Large intestine (tissue), 3 donors: ENCODE results near the gene TMEM132E. TPM values are rescaled to one million over a fixed set of nuclear protein-coding genes. Genes with fewer than 3 reads are reported as not detected.

Experiments used
- DNase-seq, 2 donors: peaks; one replicate each; pipeline versions ENCODE4 v3.0.0 to v3.0.0-alpha.2; 2013
- H3K27ac ChIP-seq: one replicate; pipeline ENCODE4 v1.5.1; 2013; ENCODE audit warnings: low read length
- H3K27me3 ChIP-seq: 2 replicates; pipeline ENCODE4 v1.6.1; 2013; ENCODE audit warnings: low read length; ENCODE audit not compliant: control insufficient read depth, insufficient read depth
- H3K36me3 ChIP-seq: 2 replicates; pipeline ENCODE4 v1.6.1; 2013; ENCODE audit warnings: low read length; ENCODE audit not compliant: control insufficient read depth, insufficient read depth
- H3K4me1 ChIP-seq: one replicate; pipeline ENCODE4 v1.6.1; 2013; ENCODE audit warnings: low read length; ENCODE audit not compliant: control insufficient read depth, insufficient read depth
- H3K4me3 ChIP-seq: one replicate; pipeline ENCODE4 v1.5.1; 2013; ENCODE audit warnings: low read length
- H3K9me3 ChIP-seq: one replicate; pipeline ENCODE4 v1.6.1; 2013; ENCODE audit warnings: mild to moderate bottlenecking, low read depth, low read length, moderate library complexity; ENCODE audit not compliant: control insufficient read depth
- WGBS: methylation state at CpG from one replicate; pipeline ENCODE4 v1.1.5; 2013; ENCODE audit warnings: low lambda C conversion rate; ENCODE audit not compliant: insufficient coverage; 5-methylcytosine and 5-hydroxymethylcytosine counted together
- polyA plus RNA-seq: library from polyadenylated mRNA; unstranded; fragments of 120-200 nt; gene quantifications from one replicate; pipeline ENCODE4 v1.2.1, GENCODE V29; 2013

Gene TMEM132E
- polyA plus RNA-seq, 1 donor, result 0.61 TPM

GRCh38 chr17:34569591-34569990 lies 9.8 kb upstream of the TMEM132E start:
- Histone ChIP-seq H3K4me3 (no peak overlapping the region), H3K4me1 (no peaks in the 10 kb centered on the region), H3K36me3 (no peaks in the 10 kb centered on the region), H3K9me3 (no peaks in the 10 kb centered on the region), H3K27ac (no peak overlapping the region), H3K27me3 (peaks cover 35% of the 10 kb centered on the region)
- no peak for DNase-seq
- WGBS, result no CpG with 5 or more reads among the region's 2 CpGs

- Histone ChIP-seq H3K9me3 (no peaks in the 10 kb centered on the region), H3K27me3 (peaks cover 34% of the 10 kb centered on the region), H3K4me3 (no peak overlapping the region), H3K4me1 (no peaks in the 10 kb centered on the region), H3K27ac (no peak overlapping the region), H3K36me3 (no peaks in the 10 kb centered on the region)
- DNase-seq, result no peak
- no CpG with 5 or more reads among the region's 2 CpGs for WGBS
These were observed 8.9 kb upstream of the TMEM132E start for GRCh38 chr17:34570506-34570905.

- no peaks in the 10 kb centered on the region for H3K36me3 ChIP-seq
- no peak overlapping the region for H3K4me3 ChIP-seq
- 50% methylated on average over 1 of the region's 12 CpGs for WGBS
- H3K27me3 ChIP-seq, result peaks cover 41% of the 10 kb centered on the region
- no peak for DNase-seq
- H3K4me1 ChIP-seq, result no peaks in the 10 kb centered on the region
- H3K27ac ChIP-seq, result no peak overlapping the region
- no peaks in the 10 kb centered on the region for H3K9me3 ChIP-seq
These were observed 7.8 kb upstream of the TMEM132E start for GRCh38 chr17:34571428-34572130.

GRCh38 chr17:34572483-34572882 lies 6.9 kb upstream of the TMEM132E start:
- no peak for DNase-seq
- H3K36me3 ChIP-seq, result no peaks in the 10 kb centered on the region
- no peaks in the 10 kb centered on the region for H3K9me3 ChIP-seq
- no peak overlapping the region for H3K4me3 ChIP-seq
- no peaks in the 10 kb centered on the region for H3K4me1 ChIP-seq
- peaks cover 46% of the 10 kb centered on the region for H3K27me3 ChIP-seq
- H3K27ac ChIP-seq, result no peak overlapping the region
- no CpG with 5 or more reads among the region's 1 CpG for WGBS

- no peak overlapping the region for H3K27ac ChIP-seq
- 90% methylated on average over 2 of the region's 5 CpGs for WGBS
- peaks cover 3% of the 10 kb centered on the region for H3K9me3 ChIP-seq
- H3K27me3 ChIP-seq, result peaks cover 68% of the 10 kb centered on the region
- H3K4me1 ChIP-seq, result no peaks in the 10 kb centered on the region
- H3K4me3 ChIP-seq, result no peak overlapping the region
- DNase-seq, result no peak
- H3K36me3 ChIP-seq, result no peaks in the 10 kb centered on the region
These were observed 4.2 kb upstream of the TMEM132E start for GRCh38 chr17:34575182-34575581.

GRCh38 chr17:34578016-34578415 lies 1.4 kb upstream of the TMEM132E start:
- Histone ChIP-seq H3K4me3 (no peak overlapping the region), H3K27me3 (peaks cover 76% of the 10 kb centered on the region), H3K4me1 (no peaks in the 10 kb centered on the region), H3K9me3 (peaks cover 3% of the 10 kb centered on the region), H3K36me3 (no peaks in the 10 kb centered on the region), H3K27ac (no peak overlapping the region)
- no peak for DNase-seq
- no CpG with 5 or more reads among the region's 3 CpGs for WGBS

GRCh38 chr17:34578656-34579016 lies 746 bp upstream of the TMEM132E start:
- no CpG with 5 or more reads among the region's 11 CpGs for WGBS
- Histone ChIP-seq H3K9me3 (peaks cover 3% of the 10 kb centered on the region), H3K36me3 (no peaks in the 10 kb centered on the region), H3K27me3 (peaks cover 80% of the 10 kb centered on the region), H3K4me3 (peak overlapping the region; percentile 32), H3K4me1 (no peaks in the 10 kb centered on the region), H3K27ac (no peak overlapping the region)
- DNase-seq, result no peak

- Histone ChIP-seq H3K36me3 (no peaks in the 10 kb centered on the region), H3K9me3 (peaks cover 3% of the 10 kb centered on the region), H3K27ac (no peak overlapping the region), H3K27me3 (peaks cover 94% of the 10 kb centered on the region), H3K4me1 (no peaks in the 10 kb centered on the region), H3K4me3 (no peak overlapping the region)
- no peak for DNase-seq
- WGBS, result no CpG with 5 or more reads among the region's 52 CpGs
These were observed 750 bp downstream of the TMEM132E start for GRCh38 chr17:34579979-34580684.

- Histone ChIP-seq H3K9me3 (peaks cover 3% of the 10 kb centered on the region), H3K27me3 (peaks cover 95% of the 10 kb centered on the region), H3K4me3 (no peak overlapping the region), H3K27ac (no peak overlapping the region), H3K4me1 (no peaks in the 10 kb centered on the region), H3K36me3 (no peaks in the 10 kb centered on the region)
- DNase-seq, result no peak
- WGBS, result no CpG with 5 or more reads among the region's 71 CpGs
These were observed 1.5 kb downstream of the TMEM132E start for GRCh38 chr17:34580685-34581445.

- Histone ChIP-seq H3K4me1 (no peaks in the 10 kb centered on the region), H3K36me3 (no peaks in the 10 kb centered on the region), H3K27ac (no peak overlapping the region), H3K9me3 (peaks cover 3% of the 10 kb centered on the region), H3K27me3 (peaks cover 97% of the 10 kb centered on the region), H3K4me3 (peak overlapping the region; percentile 1)
- no peak for DNase-seq
- WGBS, result no CpG with 5 or more reads among the region's 78 CpGs
These were observed 2.2 kb downstream of the TMEM132E start for GRCh38 chr17:34581446-34582184.
